GM12878 (cell line): ENCODE measurements around the gene KRTAP5-3. TPM values are rescaled to one million over a fixed set of nuclear protein-coding genes. Genes with fewer than 3 reads are reported as not detected.

Source experiments
- ATAC-seq: fragments of 200-7000 bp; cut with Tn5 transposase; 3 replicates; pipeline ENCODE4 v1.9.1; 2020; ENCODE audit warnings: mild to moderate bottlenecking, moderate library complexity
- BruUV-seq: library from RNA; stranded (reverse); fragments of 400-500 nt; replicated peaks from 2 replicates; lab custom pipeline; 2021; lab: Mats Ljungman, UMichigan
- CTCF ChIA-PET: fragments of 300-600 bp; sonication (Branson Sonifier 250); formaldehyde crosslinking; extraction: SDS; loops from one replicate; lab custom pipeline; 2021; ENCODE audit warnings: inconsistent platforms; lab: Yijun Ruan, JAX
- POLR2A ChIA-PET: fragments of 350-600 bp; formaldehyde crosslinking; extraction: SDS; loops from one replicate; lab custom pipeline; 2021; ENCODE audit warnings: inconsistent platforms; lab: Charles Lee
- RAD21 ChIA-PET: fragments of 300-600 bp; sonication (Branson Sonifier 250); formaldehyde crosslinking; loops from one replicate; lab custom pipeline; 2023; ENCODE audit warnings: antibody characterized with exemption; ENCODE audit not compliant: unreplicated experiment; lab: Charles Lee
- SMC1A ChIA-PET: fragments of 300-600 bp; sonication (Branson Sonifier 250); formaldehyde crosslinking; loops from one replicate; lab custom pipeline; 2023; ENCODE audit not compliant: unreplicated experiment, uncharacterized antibody; lab: Charles Lee
- DNase-seq: peaks from one replicate; pipeline ENCODE4 v3.0.0-alpha.2; 2011; ENCODE audit warnings: low read depth, low spot score
- FAIRE-seq: peaks from 3 replicates; lab custom pipeline; 2011; peaks lifted over from hg19 to GRCh38; lab: Jason Lieb, UNC
- H2AFZ ChIP-seq: 2 replicates; pipeline ENCODE4 v1.6.0; 2011; ENCODE audit warnings: low read depth, low read length, control low read depth; ENCODE audit not compliant: control insufficient read depth
- H3K27ac ChIP-seq: 2 replicates; pipeline ENCODE4 v1.5.1; 2011; ENCODE audit warnings: control low read depth; ENCODE audit not compliant: control insufficient read depth, insufficient read depth
- H3K27me3 ChIP-seq, 2 experiments: replicated peaks in 1 of 2; 2 replicates each; pipeline versions ENCODE4 v1.6.0 to v1.6.1; 2011; ENCODE audit warnings: low read length in 1 of 2; ENCODE audit not compliant: control insufficient read depth in 2 of 2, insufficient read depth in 2 of 2
- H3K36me3 ChIP-seq, 2 experiments: 2 replicates each; pipeline ENCODE4 v1.5.1; 2011; ENCODE audit warnings: low read length in 1 of 2; ENCODE audit not compliant: control insufficient read depth in 2 of 2, insufficient read depth in 2 of 2
- H3K4me1 ChIP-seq: 2 replicates; pipeline ENCODE4 v1.6.1; 2011; ENCODE audit warnings: mild to moderate bottlenecking, low read length, moderate library complexity, mixed read lengths; ENCODE audit not compliant: control insufficient read depth, insufficient read depth
- H3K4me2 ChIP-seq: 2 replicates; pipeline ENCODE4 v1.6.0; 2011; ENCODE audit warnings: control low read depth; ENCODE audit not compliant: control insufficient read depth, insufficient read depth
- H3K4me3 ChIP-seq: fragments of 200-600 bp; sonication (generic); 2 replicates; pipeline ENCODE4 v1.5.1; 2016
- H3K79me2 ChIP-seq: 2 replicates; pipeline ENCODE4 v1.6.0; 2011; ENCODE audit warnings: low read length; ENCODE audit not compliant: control insufficient read depth, insufficient read depth
- H3K9ac ChIP-seq: 2 replicates; pipeline ENCODE4 v1.8.0; 2011; ENCODE audit warnings: low read length, control low read depth, mixed read lengths; ENCODE audit not compliant: control insufficient read depth, insufficient read depth
- H3K9me3 ChIP-seq: replicated peaks from 3 replicates; pipeline ENCODE4 v1.5.1; 2011; ENCODE audit warnings: mild to moderate bottlenecking, low read length; ENCODE audit not compliant: control insufficient read depth, insufficient read depth
- H4K20me1 ChIP-seq: 2 replicates; pipeline ENCODE4 v1.6.0; 2011; ENCODE audit not compliant: control insufficient read depth, insufficient read depth
- BMI1 ChIP-seq: fragments of 450-650 bp; IDR thresholded peaks from 2 replicates; pipeline ENCODE4 v1.6.1; 2016; ENCODE audit warnings: mild to moderate bottlenecking, moderate library complexity, borderline replicate concordance
- BRCA1 ChIP-seq: IDR thresholded peaks from 2 replicates; pipeline ENCODE4 v1.6.1; 2011; ENCODE audit warnings: low read depth, low read length, improper control_type of control experiment
- EP300 ChIP-seq, 2 experiments: fragments of 150-350 bp in 1 of 2; IDR thresholded peaks; 2 replicates each; pipeline ENCODE4 v1.6.1; 2011 to 2012; ENCODE audit warnings: low read depth in 2 of 2, low read length in 2 of 2, borderline replicate concordance in 1 of 2, improper control_type of control experiment in 1 of 2, inconsistent platforms in 1 of 2; ENCODE audit not compliant: control insufficient read depth in 1 of 2
- FOXK2 ChIP-seq: fragments of 450-650 bp; IDR thresholded peaks from 2 replicates; pipeline ENCODE4 v1.6.1; 2017; ENCODE audit warnings: mild to moderate bottlenecking, moderate library complexity
- GABPA ChIP-seq: IDR thresholded peaks from 2 replicates; pipeline ENCODE4 v1.6.1; 2014; ENCODE audit warnings: antibody characterized with exemption, low read depth, mild to moderate bottlenecking, inconsistent platforms
- GATAD2B ChIP-seq: fragments of 450-650 bp; conservative IDR thresholded peaks from 2 replicates; pipeline ENCODE4 v1.6.1; 2017; ENCODE audit warnings: low read depth, mild to moderate bottlenecking, moderate library complexity
- NFYB ChIP-seq: IDR thresholded peaks from 2 replicates; pipeline ENCODE4 v1.6.1; 2011; ENCODE audit warnings: low read depth, mild to moderate bottlenecking, low read length, improper control_type of control experiment, moderate library complexity; ENCODE audit not compliant: insufficient read depth
- SREBF2 ChIP-seq: IDR thresholded peaks from 2 replicates; pipeline ENCODE4 v1.6.1; 2012; ENCODE audit warnings: mild to moderate bottlenecking, low read length
- WGBS: methylation state at CpG from one replicate; pipeline ENCODE4 v1.1.6; 2016; ENCODE audit warnings: low lambda C conversion rate; ENCODE audit not compliant: insufficient replicate concordance, insufficient coverage; ENCODE audit errors: missing lambda C conversion rate; 5-methylcytosine and 5-hydroxymethylcytosine counted together
- in situ Hi-C: fragments of 300-500 bp; cut with MboI; formaldehyde crosslinking; loops from 9 replicates; pipeline ENCODE4 v1.14.3; 2018; ENCODE audit warnings: mixed read lengths
- intact Hi-C: fragments of 100-400 bp; cut with micrococcal nuclease; formaldehyde crosslinking; loops from one replicate; pipeline ENCODE4 v1.14.2; 2022; ENCODE audit not compliant: unreplicated experiment
- polyA plus RNA-seq, 11 experiments: library from polyadenylated mRNA; depleted of rRNA in 4 of 11; unstranded in 6 of 11; stranded (reverse) in 5 of 11; fragments of >200 nt; fragmentation: Nextera tagmentation in 4 of 11; fragmentation: Illumina TruSeq in 1 of 11; extraction: Ambion mirVana in 4 of 11; extraction: Trizol in 1 of 11; gene quantifications; 1 replicate in 1 of 11; 2 replicates in 10 of 11; pipeline versions ENCODE4 v1.2.1 to v1.2.3, GENCODE V29; 2011 to 2016; ENCODE audit warnings: inconsistent platforms in 2 of 11, missing spikeins in 2 of 11, low read depth in 1 of 11
- total RNA-seq, 4 experiments: library from RNA; depleted of rRNA in 3 of 4; stranded (reverse); fragments of >200 nt in 3 of 4; fragmentation: Illumina TruSeq in 1 of 4; extraction: Trizol in 1 of 4; gene quantifications; 2 replicates each; pipeline versions ENCODE4 v1.2.1 to v1.2.3, GENCODE V29; 2013 to 2021
- TF ChIP-seq, protein P1 (sequence below): fragments of 150-350 bp; IDR thresholded peaks from 2 replicates; pipeline ENCODE4 v1.6.1; 2016; ENCODE audit warnings: low read depth, low read length
- TF ChIP-seq, protein P2 (sequence below): IDR thresholded peaks from 2 replicates; pipeline ENCODE4 v1.6.1; 2012; ENCODE audit warnings: improper control_type of control experiment, low read depth, low read length; ENCODE audit not compliant: insufficient replicate concordance
- TF ChIP-seq, protein P3 (sequence below): fragments of 450-650 bp; IDR thresholded peaks from 2 replicates; pipeline ENCODE4 v1.6.1; 2017; ENCODE audit warnings: low read depth, mild to moderate bottlenecking, moderate library complexity

Gene KRTAP5-3
- total and polyA plus RNA-seq, 10 of the 15 experiments (the other 5 are each of a cell fraction or from before 2014, with no cell fraction given): not detected

DNA sequence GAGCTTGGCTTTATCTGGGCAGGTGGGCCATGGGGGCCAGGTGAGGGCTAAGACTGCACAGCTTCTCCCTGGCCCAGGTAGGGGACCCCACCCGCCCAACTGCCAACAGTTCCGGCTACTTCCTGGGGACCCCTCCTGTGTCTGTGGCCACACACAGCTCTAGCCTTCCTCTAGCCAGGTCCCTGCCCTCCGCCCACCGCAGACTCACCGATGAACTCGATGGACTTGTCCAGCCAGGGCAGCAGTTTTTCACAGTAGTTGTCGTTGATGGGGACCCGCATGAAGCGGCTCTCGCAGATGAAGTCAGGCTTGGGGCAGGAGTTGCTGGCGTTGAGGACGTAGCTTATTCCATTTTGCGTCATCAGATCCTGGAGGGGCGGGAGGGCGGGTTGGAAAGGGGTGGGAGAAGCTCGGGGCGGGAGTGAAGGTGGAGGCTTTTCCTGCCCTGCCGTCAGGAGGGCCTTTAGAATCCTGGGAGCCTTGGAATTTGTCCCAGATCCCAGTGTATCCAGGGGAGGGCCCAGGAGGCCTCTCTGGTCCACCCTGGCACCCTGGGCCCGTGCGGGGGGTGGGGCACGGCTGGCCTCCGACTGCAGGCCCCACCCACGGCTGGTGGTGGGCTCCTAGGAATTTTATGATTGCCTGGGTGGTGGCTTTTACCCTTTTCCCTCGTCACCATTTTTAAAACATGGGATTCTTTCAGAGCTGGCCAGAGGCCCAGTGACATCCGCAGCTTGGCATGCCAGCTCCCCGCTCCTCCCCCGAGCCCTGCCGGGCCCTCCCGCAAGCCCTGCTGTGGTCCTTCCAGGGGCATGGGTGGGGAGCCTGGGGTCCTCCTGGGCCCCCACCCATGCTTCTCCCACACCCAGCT lies 50.1 kb downstream of the KRTAP5-3 start:
- Histone ChIP-seq H3K4me3 (no peak overlapping the region), H3K27me3 (no peaks in the 10 kb centered on the region), H3K4me1 (no peaks in the 10 kb centered on the region), H3K9ac (no peak overlapping the region), H3K9me3 (no peaks in the 10 kb centered on the region), H3K27ac (no peak overlapping the region), H3K4me2 (no peak overlapping the region), H2AFZ (no peak overlapping the region), H3K36me3 (no peaks in the 10 kb centered on the region), H3K79me2 (no peaks in the 10 kb centered on the region), H4K20me1 (no peaks in the 10 kb centered on the region)
- DNase-seq (no peak), FAIRE-seq (no peak), ATAC-seq (no peak)
- ChIA-PET SMC1A (no interaction called here), CTCF (interaction anchor here (1.4 kb wide), 1 partner anchor 16 kb away, joined by 7 read pairs; no protein-coding TSS in a partner anchor), RAD21 (no interaction called here), POLR2A (no interaction called here)
- in situ Hi-C loops (no loop called here), intact Hi-C loops (no loop called here)
- no TSS peak for BruUV-seq
- 56% methylated on average over 27 of the region's 29 CpGs for WGBS
- TF ChIP-seq SREBF2 (no peak), NFYB (no peak), FOXK2 (no peak), BMI1 (no peak), BRCA1 (no peak), GABPA (no peak), EP300 (IDR thresholded peaks at IDR 0.05; ENCODE audit: borderline replicate concordance in 1 of 2, control insufficient read depth in 1 of 2, low read depth in 2 of 2, low read length in 2 of 2) (no peak), GATAD2B (no peak)
- TF ChIP-seq, protein P1, sequence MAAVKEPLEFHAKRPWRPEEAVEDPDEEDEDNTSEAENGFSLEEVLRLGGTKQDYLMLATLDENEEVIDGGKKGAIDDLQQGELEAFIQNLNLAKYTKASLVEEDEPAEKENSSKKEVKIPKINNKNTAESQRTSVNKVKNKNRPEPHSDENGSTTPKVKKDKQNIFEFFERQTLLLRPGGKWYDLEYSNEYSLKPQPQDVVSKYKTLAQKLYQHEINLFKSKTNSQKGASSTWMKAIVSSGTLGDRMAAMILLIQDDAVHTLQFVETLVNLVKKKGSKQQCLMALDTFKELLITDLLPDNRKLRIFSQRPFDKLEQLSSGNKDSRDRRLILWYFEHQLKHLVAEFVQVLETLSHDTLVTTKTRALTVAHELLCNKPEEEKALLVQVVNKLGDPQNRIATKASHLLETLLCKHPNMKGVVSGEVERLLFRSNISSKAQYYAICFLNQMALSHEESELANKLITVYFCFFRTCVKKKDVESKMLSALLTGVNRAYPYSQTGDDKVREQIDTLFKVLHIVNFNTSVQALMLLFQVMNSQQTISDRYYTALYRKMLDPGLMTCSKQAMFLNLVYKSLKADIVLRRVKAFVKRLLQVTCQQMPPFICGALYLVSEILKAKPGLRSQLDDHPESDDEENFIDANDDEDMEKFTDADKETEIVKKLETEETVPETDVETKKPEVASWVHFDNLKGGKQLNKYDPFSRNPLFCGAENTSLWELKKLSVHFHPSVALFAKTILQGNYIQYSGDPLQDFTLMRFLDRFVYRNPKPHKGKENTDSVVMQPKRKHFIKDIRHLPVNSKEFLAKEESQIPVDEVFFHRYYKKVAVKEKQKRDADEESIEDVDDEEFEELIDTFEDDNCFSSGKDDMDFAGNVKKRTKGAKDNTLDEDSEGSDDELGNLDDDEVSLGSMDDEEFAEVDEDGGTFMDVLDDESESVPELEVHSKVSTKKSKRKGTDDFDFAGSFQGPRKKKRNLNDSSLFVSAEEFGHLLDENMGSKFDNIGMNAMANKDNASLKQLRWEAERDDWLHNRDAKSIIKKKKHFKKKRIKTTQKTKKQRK: no peak
- TF ChIP-seq, protein P2, sequence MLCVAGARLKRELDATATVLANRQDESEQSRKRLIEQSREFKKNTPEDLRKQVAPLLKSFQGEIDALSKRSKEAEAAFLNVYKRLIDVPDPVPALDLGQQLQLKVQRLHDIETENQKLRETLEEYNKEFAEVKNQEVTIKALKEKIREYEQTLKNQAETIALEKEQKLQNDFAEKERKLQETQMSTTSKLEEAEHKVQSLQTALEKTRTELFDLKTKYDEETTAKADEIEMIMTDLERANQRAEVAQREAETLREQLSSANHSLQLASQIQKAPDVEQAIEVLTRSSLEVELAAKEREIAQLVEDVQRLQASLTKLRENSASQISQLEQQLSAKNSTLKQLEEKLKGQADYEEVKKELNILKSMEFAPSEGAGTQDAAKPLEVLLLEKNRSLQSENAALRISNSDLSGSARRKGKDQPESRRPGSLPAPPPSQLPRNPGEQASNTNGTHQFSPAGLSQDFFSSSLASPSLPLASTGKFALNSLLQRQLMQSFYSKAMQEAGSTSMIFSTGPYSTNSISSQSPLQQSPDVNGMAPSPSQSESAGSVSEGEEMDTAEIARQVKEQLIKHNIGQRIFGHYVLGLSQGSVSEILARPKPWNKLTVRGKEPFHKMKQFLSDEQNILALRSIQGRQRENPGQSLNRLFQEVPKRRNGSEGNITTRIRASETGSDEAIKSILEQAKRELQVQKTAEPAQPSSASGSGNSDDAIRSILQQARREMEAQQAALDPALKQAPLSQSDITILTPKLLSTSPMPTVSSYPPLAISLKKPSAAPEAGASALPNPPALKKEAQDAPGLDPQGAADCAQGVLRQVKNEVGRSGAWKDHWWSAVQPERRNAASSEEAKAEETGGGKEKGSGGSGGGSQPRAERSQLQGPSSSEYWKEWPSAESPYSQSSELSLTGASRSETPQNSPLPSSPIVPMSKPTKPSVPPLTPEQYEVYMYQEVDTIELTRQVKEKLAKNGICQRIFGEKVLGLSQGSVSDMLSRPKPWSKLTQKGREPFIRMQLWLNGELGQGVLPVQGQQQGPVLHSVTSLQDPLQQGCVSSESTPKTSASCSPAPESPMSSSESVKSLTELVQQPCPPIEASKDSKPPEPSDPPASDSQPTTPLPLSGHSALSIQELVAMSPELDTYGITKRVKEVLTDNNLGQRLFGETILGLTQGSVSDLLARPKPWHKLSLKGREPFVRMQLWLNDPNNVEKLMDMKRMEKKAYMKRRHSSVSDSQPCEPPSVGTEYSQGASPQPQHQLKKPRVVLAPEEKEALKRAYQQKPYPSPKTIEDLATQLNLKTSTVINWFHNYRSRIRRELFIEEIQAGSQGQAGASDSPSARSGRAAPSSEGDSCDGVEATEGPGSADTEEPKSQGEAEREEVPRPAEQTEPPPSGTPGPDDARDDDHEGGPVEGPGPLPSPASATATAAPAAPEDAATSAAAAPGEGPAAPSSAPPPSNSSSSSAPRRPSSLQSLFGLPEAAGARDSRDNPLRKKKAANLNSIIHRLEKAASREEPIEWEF: no peak
- TF ChIP-seq, protein P3, sequence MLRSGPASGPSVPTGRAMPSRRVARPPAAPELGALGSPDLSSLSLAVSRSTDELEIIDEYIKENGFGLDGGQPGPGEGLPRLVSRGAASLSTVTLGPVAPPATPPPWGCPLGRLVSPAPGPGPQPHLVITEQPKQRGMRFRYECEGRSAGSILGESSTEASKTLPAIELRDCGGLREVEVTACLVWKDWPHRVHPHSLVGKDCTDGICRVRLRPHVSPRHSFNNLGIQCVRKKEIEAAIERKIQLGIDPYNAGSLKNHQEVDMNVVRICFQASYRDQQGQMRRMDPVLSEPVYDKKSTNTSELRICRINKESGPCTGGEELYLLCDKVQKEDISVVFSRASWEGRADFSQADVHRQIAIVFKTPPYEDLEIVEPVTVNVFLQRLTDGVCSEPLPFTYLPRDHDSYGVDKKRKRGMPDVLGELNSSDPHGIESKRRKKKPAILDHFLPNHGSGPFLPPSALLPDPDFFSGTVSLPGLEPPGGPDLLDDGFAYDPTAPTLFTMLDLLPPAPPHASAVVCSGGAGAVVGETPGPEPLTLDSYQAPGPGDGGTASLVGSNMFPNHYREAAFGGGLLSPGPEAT: no peak
